OCI-LY7 (cell line): ENCODE data around the gene PEMT. TPM values are rescaled to one million over a fixed set of nuclear protein-coding genes. Genes with fewer than 3 reads are reported as not detected.

Source experiments
- BruUV-seq: library from RNA; stranded (reverse); fragments of 400-500 nt; replicated peaks from 2 replicates; lab custom pipeline; 2021; lab: Mats Ljungman, UMichigan
- CTCF ChIA-PET: fragments of 300-600 bp; sonication (Branson Sonifier 250); formaldehyde crosslinking; loops from one replicate; lab custom pipeline; 2022; ENCODE audit warnings: antibody characterized with exemption; ENCODE audit not compliant: unreplicated experiment; lab: Charles Lee
- POLR2A ChIA-PET: fragments of 300-600 bp; sonication (Branson Sonifier 250); formaldehyde crosslinking; loops from one replicate; lab custom pipeline; 2022; ENCODE audit warnings: antibody characterized with exemption; lab: Charles Lee
- DNase-seq: peaks from one replicate; pipeline ENCODE4 v3.0.0-alpha.2; 2015; ENCODE audit warnings: low spot score
- H2AFZ ChIP-seq: fragments of 200-600 bp; sonication (generic), shearing (Covaris generic); 2 replicates; pipeline ENCODE4 v1.6.1; 2014; ENCODE audit warnings: mild to moderate bottlenecking, antibody characterized with exemption, low read length, moderate library complexity
- H3K27ac ChIP-seq: fragments of 200-600 bp; sonication (generic); 2 replicates; pipeline ENCODE4 v1.5.1; 2014; ENCODE audit warnings: mixed run types, low read depth, mild to moderate bottlenecking, moderate library complexity, low read length, inconsistent platforms; ENCODE audit not compliant: poor library complexity, severe bottlenecking
- H3K36me3 ChIP-seq: fragments of 200-600 bp; sonication (generic); 2 replicates; pipeline ENCODE4 v1.6.1; 2014; ENCODE audit warnings: mild to moderate bottlenecking, antibody characterized with exemption, low read length, moderate library complexity, mixed read lengths; ENCODE audit not compliant: insufficient read depth
- H3K4me1 ChIP-seq: fragments of 200-600 bp; sonication (generic); 2 replicates; pipeline ENCODE4 v1.5.1; 2014; ENCODE audit warnings: mild to moderate bottlenecking, low read length; ENCODE audit not compliant: insufficient read depth, poor library complexity, severe bottlenecking
- H3K4me2 ChIP-seq: fragments of 200-600 bp; sonication (generic); 2 replicates; pipeline ENCODE4 v1.6.1; 2014; ENCODE audit warnings: mild to moderate bottlenecking, low read length
- H3K4me3 ChIP-seq: fragments of 200-600 bp; sonication (generic); 2 replicates; pipeline ENCODE4 v1.5.1; 2014; ENCODE audit warnings: mild to moderate bottlenecking, low read depth, low read length; ENCODE audit not compliant: poor library complexity, severe bottlenecking
- H3K79me2 ChIP-seq: fragments of 200-600 bp; sonication (generic); 2 replicates; pipeline ENCODE4 v1.6.1; 2016; ENCODE audit warnings: low read depth, mild to moderate bottlenecking, low read length, moderate library complexity, mixed read lengths; ENCODE audit not compliant: insufficient read depth
- H3K9me2 ChIP-seq: fragments of 200-600 bp; sonication (generic); 2 replicates; pipeline ENCODE4 v1.6.1; 2016; ENCODE audit warnings: mild to moderate bottlenecking, low read length, mixed read lengths; ENCODE audit not compliant: insufficient read depth
- H3K9me3 ChIP-seq: fragments of 200-600 bp; sonication (generic); 2 replicates; pipeline ENCODE4 v1.6.1; 2014; ENCODE audit warnings: mild to moderate bottlenecking, mixed run types, low read length, mixed read lengths
- H4K20me1 ChIP-seq: fragments of 200-600 bp; sonication (generic); 2 replicates; pipeline ENCODE4 v1.6.1; 2014; ENCODE audit warnings: mild to moderate bottlenecking, antibody characterized with exemption, low read length, moderate library complexity, mixed read lengths; ENCODE audit not compliant: insufficient read depth
- EZH2phosphoT487 ChIP-seq: fragments of 200-600 bp; sonication (generic); IDR thresholded peaks from 2 replicates; pipeline ENCODE4 v1.6.1; 2018; ENCODE audit warnings: low read depth, borderline replicate concordance, mild to moderate bottlenecking, mixed run types, antibody characterized with exemption, low read length, moderate library complexity, mixed read lengths
- intact Hi-C: fragments of 100-400 bp; cut with micrococcal nuclease; formaldehyde crosslinking; loops from one replicate; pipeline ENCODE4 v1.10.0; 2022; ENCODE audit not compliant: unreplicated experiment
- total RNA-seq, 2 experiments: library from RNA; depleted of rRNA in 1 of 2; stranded (reverse); fragments of >200 nt in 1 of 2; shearing (Covaris generic) in 1 of 2; gene quantifications; 2 replicates each; pipeline ENCODE4 v1.2.3, GENCODE V29; 2014 to 2022
- TF ChIP-seq, protein P1 (sequence below): fragments of 200-600 bp; sonication (generic); conservative IDR thresholded peaks from 2 replicates; pipeline ENCODE4 v1.5.1; 2014; ENCODE audit warnings: mild to moderate bottlenecking, antibody characterized with exemption, low read length, moderate library complexity, mixed read lengths

Gene PEMT
- total RNA-seq, 2 experiments from 2014 or later = 27.3 to 53.5 TPM

DNA sequence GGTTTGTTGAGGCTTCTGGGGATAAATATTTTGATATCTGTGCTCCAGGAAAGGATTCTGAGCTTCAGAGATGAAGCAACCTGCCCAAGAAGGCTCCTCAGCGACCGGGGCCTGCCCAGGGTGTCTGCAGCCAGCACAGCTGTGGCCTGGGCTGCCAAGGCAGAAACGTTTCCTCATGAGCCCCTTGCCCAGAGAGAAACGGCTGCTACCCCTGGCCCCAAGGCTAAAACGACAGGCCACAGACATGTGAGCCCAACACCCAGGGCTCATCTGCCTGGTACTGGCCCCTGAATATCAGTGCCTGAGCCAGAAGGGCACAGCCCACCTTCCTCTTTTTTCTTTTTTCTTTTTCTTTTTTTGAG is 49.9 kb downstream of the PEMT start:
- Histone ChIP-seq H3K4me3 (no peak overlapping the region), H3K4me2 (no peak overlapping the region), H4K20me1 (no peaks in the 10 kb centered on the region), H3K27ac (no peak overlapping the region), H3K9me3 (no peaks in the 10 kb centered on the region), H3K4me1 (no peaks in the 10 kb centered on the region), H2AFZ (no peak overlapping the region), H3K9me2 (no peaks in the 10 kb centered on the region), H3K36me3 (no peaks in the 10 kb centered on the region), H3K79me2 (no peaks in the 10 kb centered on the region)
- DNase-seq = no peak
- CTCF ChIA-PET = no interaction called here
- intact Hi-C loops = no loop called here
- POLR2A ChIA-PET = no interaction called here
- TF ChIP-seq, protein P1, sequence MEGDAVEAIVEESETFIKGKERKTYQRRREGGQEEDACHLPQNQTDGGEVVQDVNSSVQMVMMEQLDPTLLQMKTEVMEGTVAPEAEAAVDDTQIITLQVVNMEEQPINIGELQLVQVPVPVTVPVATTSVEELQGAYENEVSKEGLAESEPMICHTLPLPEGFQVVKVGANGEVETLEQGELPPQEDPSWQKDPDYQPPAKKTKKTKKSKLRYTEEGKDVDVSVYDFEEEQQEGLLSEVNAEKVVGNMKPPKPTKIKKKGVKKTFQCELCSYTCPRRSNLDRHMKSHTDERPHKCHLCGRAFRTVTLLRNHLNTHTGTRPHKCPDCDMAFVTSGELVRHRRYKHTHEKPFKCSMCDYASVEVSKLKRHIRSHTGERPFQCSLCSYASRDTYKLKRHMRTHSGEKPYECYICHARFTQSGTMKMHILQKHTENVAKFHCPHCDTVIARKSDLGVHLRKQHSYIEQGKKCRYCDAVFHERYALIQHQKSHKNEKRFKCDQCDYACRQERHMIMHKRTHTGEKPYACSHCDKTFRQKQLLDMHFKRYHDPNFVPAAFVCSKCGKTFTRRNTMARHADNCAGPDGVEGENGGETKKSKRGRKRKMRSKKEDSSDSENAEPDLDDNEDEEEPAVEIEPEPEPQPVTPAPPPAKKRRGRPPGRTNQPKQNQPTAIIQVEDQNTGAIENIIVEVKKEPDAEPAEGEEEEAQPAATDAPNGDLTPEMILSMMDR = no peak
- TF ChIP-seq EZH2phosphoT487 = no peak
- BruUV-seq = no TSS peak

DNA sequence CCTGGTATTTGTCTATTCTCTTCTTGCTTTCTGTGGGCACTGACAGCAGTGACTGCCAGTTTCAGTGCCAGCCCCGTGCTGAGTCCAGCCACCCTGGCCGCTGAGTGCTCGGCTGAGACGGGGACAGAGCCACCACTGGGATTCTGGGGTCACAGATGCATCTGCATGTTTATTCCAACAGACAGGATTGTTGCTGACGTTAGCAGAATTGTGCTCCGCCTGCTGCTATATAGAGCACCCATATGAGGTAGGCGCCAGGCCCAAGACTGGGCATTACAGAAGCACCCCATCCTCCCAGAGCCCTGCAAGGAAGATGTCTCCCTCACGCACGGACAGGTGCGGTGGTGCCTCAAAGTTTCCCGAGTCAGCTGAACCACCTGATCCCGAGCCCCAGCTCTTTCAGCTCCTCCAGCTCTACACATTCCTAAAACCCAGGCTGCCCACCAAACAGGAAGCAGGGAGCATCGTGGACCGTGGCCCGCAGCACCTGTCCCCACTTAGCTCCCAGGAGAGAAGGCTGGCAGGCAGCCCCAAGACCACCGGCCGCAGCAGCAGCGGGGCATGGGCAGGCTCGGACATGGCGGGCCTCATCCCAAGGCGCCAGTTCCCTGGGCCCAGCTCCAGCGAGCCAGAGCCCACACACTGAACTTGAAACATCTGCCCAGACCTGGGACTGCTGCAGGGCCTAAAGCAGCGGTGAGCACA is 50.4 kb downstream of the PEMT start:
- Histone ChIP-seq H3K9me2 (no peaks in the 10 kb centered on the region), H3K9me3 (no peaks in the 10 kb centered on the region), H3K27ac (no peak overlapping the region), H3K36me3 (no peaks in the 10 kb centered on the region), H2AFZ (no peak overlapping the region), H3K4me1 (no peaks in the 10 kb centered on the region), H3K79me2 (no peaks in the 10 kb centered on the region), H3K4me2 (no peak overlapping the region), H3K4me3 (no peak overlapping the region), H4K20me1 (no peaks in the 10 kb centered on the region)
- CTCF ChIA-PET = interaction anchor here (0.6 kb wide), 1 partner anchor 18 kb away, joined by 3 read pairs; no protein-coding TSS in a partner anchor
- POLR2A ChIA-PET = interaction anchor here (0.7 kb wide), 1 partner anchor 126 kb away, joined by 3 read pairs; no protein-coding TSS in a partner anchor
- intact Hi-C loops = no loop called here
- no peak for DNase-seq
- TF ChIP-seq EZH2phosphoT487 = no peak
- TF ChIP-seq, protein P1 = no peak
- BruUV-seq = no TSS peak

DNA sequence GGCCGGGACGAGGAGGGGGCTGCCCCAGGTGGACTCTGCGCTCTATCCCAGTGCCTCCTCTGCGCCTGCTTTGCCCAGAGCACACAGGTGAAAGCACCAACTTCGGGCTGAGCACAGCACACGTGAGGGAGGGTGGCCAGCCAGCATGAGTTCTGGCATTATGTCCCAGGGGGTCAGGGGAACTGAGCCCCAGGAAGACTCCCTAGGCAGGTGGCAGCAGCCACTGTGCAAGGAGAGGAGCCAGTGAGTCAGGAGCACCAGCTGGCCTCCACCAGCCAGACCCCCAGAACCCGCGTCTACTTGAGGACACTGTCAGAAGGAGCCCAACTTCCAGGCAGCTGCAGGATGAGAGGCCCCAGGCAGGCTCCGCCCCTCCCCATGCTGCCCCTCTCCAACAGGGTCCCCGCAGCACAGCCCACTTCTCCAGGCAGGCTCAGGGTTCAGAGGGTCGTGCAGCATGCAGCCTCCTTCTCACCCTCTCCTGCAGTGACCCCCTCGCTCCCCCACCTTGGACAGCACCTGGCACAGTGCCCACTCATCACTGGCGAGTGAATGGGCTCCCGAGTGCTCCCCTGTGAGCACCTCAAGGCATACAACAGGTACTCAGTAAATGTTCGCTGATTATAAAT is 51.1 kb downstream of the PEMT start:
- H3K4me3 ChIP-seq = no peak overlapping the region
- H4K20me1 ChIP-seq = no peaks in the 10 kb centered on the region
- TF ChIP-seq EZH2phosphoT487 = no peak
- TF ChIP-seq, protein P1 = no peak
- no peak for DNase-seq
- intact Hi-C loops = no loop called here
- no peaks in the 10 kb centered on the region for H3K9me2 ChIP-seq
- H3K9me3 ChIP-seq = no peaks in the 10 kb centered on the region
- POLR2A ChIA-PET = no interaction called here
- BruUV-seq = no TSS peak
- no peaks in the 10 kb centered on the region for H3K79me2 ChIP-seq
- no peaks in the 10 kb centered on the region for H3K4me1 ChIP-seq
- no peak overlapping the region for H2AFZ ChIP-seq
- H3K27ac ChIP-seq = no peak overlapping the region
- CTCF ChIA-PET = interaction anchor here (0.6 kb wide), 1 partner anchor 17 kb away, joined by 3 read pairs; no protein-coding TSS in a partner anchor
- H3K4me2 ChIP-seq = no peak overlapping the region
- H3K36me3 ChIP-seq = no peaks in the 10 kb centered on the region
